Measurements from ENCODE around the gene GNB2.
A peak's percentile ranks its signal among the peaks of the same experiment; 100 is the strongest.

The GNB2 gene

DNA sequence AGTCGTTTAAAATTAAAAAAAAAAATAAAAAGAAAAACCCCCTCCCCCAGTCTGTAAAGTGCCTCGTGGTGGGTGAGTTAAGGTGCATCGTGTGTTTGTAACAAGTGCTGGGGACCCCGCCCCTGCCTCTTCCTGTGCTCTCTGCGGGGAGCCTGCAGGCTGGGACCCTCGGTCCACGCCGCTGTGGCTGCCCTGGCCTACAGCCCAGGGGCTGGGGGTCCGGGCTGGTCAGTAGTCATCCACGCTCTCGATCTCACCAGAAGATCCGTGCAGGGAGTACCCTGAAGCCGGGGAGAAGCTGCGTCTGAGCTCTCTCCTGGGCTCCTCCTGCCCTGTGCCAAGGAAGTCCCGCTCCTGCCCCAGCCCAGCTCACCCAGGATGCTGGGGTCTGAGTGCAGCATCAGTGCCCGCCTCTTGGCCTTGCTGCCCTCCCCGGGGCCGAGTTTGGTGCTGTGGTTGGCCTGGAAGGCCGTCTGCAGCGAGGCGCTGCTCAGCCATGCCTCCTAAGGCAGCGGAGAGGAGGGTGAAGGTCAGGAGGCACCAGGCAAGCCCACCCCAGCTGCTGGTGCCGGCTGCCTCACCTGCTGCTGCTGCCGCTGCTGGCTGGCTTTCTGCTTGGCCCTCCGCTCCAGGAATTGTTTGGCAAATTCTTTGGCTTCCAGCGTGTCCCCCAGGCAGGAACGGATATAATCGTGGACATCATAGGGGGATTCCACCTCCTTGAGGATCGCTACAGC, 8.1 kb downstream of the GNB2 start:
- no peak for DNase-seq (ENCODE audit: low read depth)

DNA sequence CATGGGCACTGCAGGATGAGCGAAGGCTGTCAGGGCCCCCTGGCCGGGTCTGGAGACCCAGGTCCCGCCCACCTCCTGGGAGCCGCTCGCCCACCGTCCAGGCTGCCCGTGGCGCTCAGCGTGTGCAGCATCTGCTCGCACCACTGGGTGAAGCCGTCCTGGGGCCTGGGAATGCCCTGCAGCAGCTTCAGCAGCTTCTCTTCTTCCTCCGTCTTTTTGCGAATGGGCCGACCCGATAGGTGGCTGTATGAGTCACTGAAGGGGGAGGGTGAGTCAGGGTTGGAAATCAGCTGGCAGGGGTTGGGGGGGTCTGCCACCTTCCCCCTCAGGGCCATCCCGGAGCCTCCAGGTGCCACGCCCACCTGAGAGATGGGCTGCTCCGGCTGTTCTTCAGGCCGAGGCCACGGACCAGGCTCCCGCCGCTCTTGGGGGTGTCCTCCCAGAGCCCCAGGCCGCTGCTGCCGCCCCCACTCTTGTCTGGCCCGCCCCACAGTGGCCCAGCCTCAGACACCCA, 8.7 kb downstream of the GNB2 start:
- DNase-seq (ENCODE audit: low read depth), result no peak

DNA sequence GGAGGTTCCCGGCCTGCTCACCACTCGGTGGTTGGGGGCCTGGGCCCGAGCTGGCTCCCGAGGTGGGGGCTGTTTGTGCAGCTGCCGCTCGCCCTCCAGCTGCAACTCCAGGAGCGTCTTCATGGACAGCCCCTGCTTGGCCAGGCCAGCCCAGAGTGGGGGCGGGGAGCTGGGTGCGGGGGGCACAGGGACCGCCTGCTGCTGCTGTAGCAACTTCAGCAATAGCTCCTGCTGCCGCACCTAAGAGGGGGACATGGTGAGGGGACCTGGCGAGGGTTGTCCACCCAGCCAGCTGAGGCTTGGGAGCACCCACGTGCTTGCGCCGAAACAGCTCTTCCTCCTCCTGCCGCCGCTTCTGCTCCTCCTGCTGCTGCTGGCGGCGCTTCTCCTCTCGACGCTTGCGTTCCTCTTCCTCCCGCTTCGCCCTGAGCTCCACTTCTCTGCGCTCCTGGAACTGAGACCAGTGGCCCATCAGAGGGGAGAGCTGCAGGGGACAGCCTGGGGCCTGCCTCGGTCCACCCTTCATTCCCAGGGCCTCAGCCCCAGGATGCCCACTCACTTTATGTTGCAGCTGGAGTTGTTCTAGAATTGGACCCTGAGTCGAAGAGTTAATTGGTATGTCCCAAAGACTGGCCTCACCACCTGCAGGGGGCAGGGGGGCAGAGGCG, 9.6 kb downstream of the GNB2 start:
- DNase-seq (ENCODE audit: low read depth), result no peak

DNA sequence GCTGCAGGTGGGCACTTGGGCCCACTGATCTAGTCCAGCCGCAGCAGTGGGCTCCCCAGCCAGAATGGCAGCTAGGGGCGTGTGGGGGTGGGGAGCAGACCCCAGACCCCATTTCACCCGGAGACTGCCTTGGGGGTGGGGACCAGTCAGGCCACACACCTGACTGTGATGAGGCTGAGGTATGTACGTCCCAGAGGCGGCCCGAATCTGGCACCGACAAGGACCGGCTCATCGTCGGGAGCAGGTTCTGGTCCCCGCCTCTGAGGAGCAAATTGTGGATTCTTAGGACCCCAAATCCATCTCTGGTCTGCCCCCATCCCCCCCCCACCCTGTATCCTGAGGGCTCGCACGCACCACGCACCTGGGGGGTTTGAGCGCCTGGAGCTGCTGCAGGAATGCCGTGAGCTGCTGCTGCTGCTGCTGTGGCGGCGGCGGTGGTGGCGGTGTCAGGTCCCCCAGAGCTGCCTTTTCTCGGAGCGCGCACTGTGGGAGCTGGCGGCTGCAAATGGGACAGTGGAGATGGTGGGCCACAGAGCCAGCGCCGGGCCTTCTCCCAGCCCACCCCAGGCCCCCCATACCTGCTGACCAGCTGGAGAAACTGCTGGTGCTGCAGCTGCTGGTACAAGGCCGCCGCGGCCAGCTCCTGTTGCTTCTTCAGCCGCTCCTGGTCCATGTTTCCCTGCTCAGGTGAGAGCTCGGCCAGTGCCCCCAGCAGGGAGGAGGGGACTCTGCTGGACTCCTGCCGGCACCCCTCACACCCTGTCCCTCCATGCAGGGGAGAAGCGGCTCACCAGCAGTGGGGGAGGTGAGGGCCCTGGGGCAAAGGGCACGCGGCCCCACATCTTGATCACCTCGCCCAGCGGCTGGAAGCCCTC, 10.4 kb downstream of the GNB2 start:
- DNase-seq (ENCODE audit: low read depth), result no peak

DNA sequence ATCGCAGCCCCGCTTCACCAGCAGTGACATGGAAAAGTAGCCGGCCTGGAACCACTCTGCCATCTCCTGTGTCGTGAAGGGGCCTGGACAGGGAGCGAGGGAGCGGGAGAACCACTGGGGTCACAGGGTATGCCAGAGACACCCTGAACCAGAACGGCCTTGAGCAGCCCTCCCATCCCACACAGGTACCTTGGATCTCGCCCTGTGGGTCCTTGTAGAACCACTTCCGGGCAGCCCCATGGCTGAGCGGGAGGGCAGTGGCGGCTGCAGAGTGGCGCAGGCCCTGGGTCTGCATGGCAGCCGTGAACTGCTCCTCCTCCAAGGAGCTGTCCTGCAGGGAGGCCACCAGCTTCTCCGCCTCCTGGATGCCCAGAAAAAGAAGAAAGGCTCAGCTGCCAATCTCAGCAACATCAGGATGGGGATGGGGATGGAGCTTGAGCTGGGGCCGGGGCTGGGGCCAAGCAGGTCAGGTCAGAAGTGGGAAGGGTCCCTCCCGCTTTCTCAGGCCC, 11.0 kb downstream of the GNB2 start:
- no peak for DNase-seq (ENCODE audit: low read depth)

DNA sequence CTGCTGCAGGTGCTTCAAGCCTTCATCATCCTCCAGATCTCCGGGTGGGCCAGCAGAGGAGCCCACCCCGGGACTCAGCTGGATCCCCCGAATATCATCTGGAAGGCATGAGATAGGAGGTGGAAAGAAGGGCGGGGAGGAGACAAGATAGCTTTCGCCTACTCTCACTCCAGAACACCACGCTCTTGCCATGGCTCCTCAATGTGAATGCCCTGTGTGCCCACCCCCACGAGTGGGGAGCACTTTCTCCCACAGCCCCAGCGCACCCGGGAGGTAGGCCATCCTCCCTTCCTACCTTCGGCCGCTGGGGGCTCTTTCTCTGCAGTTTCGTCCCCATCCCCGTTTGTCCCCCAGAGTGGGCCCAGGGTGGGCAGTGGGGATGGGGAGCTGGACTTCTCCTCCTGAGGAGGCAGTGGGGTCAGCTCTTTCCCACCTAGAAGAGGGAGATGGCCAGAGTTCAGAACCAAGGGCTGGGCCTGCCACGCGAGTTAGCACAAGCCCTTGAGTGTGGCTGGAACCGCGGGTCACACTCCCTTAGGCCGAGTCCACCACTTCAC, 11.6 kb downstream of the GNB2 start:
- DNase-seq (ENCODE audit: low read depth), result no peak

DNA sequence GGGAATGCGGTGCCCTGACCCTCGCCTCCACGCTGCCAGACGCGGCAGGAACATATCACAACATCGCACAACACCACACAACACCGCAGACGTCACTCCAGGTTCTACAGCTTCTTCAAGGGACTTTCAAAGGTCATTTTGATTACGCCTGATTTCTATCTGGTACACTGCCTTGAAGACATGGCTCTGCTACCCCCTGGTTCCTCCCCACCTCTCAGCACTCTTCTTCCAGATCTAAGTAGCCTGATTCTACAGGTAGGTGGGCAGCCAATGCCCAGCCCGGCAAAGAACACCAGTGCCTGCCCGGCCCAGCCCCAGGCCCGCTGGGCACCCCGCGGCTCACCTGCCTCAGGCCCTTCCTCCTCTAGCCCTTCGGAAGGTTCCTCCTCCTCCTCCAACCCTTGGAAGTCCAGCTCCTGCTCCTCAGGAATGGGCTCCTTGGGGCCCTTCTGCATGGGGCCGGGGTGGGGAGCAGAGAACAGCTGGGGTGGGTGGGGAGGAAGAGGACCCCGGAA, 12.1 kb downstream of the GNB2 start:
- DNase-seq (ENCODE audit: low read depth), result no peak

DNA sequence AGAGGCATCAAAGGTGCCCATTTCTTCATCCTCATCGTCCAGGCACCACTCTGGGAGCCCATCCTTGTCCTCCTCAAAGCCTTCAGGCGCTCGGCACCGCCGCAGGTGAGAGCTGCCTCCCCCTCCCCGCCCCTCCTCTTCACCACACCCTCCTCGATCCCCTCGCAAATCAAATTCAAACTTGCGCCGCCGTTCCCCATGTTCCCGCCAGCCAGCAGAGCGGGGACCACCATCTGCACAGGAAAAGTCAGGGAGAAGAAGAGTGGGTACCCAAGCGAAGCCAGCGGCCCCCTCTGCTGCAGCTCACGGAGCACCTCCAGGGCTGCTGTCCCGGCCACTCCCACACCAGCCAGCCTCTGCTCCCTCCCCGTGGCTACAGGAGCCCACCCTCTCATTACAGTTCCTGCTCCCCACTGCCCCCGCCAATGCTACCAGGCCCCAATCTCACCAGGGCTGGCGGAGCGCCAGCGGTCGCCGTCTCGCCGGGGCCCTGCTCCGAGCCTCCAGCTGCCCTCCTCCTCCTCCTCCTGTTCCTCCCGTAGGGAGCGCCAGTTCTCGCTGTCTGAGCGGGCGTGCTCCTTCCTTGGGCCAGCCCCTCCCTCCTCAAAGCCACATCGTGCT, 12.8 kb downstream of the GNB2 start:
- no peak for DNase-seq (ENCODE audit: low read depth)

DNA sequence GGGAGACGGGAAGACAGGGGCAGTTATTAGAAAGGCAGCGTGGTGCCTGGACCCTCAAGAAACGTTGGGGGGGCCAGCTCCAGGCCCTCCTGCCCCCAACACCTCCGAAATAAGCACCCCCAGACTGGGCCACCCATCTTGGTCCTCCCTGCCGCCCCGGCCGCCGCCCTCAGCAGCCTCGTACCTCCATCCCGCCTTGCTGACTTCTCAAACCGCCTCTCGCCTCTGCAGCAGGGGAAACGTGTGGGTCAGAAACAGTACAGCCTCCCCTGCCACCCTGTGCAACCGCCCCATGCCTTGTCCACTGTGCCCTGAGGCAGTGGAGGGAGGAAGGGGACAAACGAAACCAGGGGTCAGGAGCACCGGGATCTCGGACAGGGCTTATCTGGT, 13.3 kb downstream of the GNB2 start:
- DNase-seq (ENCODE audit: low read depth), result no peak

DNA sequence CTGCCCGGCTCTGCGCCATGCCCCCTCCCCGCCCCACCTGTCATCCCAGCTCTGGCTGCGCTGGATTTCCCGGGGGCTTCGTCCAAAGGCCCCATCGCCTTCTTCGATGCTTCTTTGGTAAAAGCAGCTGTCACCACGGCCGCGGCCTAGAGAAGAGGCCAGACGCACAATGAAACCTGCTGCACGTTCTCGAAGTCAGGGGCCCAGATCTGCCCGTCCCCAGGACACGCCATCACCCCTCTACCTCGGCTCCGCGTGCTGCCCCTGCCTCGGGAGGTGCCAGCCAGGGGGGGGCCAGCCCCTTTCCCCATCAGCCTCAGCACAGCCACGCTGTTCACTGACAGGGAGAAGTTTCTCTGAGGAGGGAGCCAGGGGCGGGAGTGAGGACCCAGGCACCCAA, 13.7 kb downstream of the GNB2 start:
- DNase-seq (ENCODE audit: low read depth), result no peak

DNA sequence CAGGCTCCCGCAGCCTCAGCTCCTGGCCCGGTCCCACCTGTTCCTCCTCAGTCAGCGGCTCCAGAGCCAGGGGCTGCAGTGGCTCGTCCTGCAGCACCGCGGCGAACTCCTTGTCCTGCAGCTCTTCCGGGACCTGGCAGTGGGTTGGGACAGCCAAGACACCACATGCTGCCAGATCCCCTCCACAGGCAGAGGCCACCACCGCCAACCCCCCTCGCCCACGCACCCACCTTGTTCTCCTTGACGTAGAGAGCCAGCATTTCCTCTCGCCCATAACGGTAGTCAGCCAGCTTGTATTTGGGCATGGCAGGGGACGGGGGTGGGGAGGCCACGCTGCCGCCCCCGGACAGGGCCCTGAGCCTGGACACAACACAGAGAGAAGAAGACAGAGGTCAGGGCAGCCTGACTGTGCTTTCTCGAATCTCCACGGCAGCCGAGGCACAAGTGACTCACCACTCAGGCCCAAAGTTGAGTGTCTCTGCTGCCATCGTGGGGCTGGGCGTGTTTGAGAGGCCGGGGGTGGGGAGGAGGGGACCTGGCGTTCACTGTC, 14.3 kb downstream of the GNB2 start:
- no peak for DNase-seq (ENCODE audit: low read depth)

DNA sequence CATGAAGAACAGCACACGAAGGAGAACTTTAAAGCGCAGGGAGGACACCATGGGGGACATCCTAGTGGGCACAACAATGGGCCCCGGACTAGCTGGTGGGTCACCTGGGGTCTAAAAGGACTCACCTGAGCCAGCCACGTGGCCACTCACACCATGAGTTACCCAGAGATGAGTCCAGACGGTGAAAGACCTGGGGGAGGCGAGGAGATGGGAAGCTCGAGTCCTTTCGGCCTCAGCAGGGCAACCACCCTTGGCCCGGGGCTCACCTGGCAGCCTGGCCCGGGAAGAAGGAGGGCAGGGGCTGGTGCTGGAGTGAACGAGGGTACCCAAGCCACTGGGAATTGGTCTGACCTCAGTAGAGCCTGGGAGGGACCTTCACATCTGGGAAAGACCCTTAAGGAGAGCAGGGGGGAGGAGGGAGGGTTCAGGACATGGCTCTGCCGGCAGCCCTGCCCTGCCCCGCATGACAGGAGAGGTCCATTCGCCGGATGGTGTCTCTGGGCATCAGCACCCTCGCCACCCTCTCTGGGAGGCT, 14.9 kb downstream of the GNB2 start:
- DNase-seq (ENCODE audit: low read depth), result no peak

DNA sequence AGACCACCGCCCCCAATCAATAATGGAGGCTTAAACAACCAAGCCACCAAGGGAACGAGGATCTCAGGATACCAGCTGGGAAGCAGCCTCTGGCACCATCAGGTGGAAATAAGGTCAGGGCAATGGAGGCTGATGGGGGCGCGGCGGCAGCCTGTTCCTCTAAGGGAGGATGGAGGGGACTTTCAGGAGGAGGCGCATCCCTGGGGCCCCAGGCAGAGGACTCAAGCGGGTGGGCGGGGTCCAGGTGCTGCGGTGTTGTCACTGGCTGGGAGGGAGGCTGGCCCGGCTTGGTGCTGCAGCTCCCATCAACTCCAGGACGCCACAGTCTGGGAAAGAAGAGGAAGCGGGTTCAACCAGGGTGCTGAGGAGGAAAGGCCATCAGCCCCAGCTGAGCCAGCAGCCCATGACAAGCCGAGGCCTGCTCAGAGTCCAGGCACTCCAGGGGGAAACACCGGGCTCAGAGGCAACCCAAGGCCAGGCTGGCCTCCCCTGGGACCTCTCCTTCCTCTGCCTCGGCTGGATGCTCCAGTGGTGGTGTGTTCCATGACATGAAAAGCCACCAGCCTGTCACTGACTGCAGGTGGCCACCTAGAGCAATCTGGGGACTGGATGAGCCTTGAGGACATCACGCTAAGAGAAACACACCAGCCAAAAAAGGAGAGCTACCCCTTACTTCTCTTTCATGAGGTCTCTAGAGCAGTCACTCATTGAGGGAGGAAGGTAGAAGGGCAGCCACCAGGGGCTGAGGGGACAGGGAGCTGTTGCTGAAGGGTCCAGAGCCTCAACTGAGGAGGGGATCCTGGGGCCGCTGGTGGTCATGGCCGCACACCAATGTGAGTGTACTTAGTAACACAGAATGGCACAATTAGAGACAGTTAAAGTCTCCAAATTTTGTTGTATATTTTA, 15.9 kb downstream of the GNB2 start:
- DNase-seq (ENCODE audit: low read depth), result no peak

DNA sequence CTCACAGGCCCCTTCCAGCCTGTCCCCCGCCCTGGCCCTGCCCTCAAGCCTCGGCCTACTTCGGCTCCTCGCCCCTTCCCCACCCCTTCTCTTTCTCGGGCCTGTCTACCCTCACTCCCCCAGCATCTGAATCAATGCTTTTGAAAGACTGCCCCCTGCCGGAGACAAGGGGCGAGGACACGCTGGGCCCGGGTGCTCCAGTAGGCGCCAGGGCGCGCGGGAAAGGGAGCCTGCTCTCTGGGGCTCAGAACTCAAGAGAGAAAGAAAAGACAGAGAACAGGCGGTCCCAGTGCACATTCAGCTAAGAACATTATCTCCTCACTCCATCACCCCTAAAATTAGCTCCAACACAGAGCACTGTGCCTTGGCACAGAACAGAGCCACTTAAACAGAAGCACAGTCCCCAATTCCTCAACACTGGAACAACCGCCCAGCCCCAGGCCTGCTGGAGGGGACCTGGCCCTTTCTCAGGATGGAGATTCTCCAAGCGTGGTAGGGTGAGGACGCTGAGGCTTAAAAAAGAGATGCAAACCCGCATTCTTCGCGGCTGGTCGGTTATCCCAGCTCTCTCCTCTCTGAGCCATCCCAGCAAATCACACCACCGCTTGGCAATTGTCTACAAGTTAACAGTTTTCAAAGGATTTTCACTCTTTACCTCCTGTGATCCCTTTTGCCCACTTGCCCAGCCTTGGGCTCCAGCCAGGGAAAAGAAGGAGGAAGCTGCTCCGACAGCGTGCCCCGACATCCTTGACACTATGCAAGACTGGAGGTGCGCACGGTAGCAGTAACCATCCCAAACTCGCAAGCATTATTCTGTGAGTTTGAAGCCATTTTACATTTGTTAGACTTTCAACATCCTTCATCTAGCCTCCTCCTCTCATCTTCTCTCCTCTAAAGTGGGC, 18.4 kb downstream of the GNB2 start:
- DNase-seq (ENCODE audit: low read depth), result peak; percentile 69

DNA sequence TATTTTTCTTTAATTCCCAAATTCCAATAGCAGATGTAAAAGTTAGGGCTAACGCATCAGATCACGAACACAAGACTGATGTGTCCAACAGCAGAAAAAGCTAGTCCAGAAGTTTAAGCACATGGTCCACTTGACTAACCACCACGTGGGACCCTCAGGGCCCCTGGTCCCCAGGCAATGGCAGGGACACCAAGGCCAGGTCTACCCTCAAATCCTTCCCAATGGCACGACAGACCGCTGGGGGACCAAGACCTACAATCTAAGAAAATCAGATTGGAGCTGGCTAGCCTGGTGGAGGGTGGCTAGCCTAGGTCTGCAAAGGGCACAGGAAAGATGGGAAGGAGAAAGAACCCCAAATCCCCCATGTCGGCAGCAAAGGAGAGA, 19.0 kb downstream of the GNB2 start:
- DNase-seq (ENCODE audit: low read depth), result no peak

DNA sequence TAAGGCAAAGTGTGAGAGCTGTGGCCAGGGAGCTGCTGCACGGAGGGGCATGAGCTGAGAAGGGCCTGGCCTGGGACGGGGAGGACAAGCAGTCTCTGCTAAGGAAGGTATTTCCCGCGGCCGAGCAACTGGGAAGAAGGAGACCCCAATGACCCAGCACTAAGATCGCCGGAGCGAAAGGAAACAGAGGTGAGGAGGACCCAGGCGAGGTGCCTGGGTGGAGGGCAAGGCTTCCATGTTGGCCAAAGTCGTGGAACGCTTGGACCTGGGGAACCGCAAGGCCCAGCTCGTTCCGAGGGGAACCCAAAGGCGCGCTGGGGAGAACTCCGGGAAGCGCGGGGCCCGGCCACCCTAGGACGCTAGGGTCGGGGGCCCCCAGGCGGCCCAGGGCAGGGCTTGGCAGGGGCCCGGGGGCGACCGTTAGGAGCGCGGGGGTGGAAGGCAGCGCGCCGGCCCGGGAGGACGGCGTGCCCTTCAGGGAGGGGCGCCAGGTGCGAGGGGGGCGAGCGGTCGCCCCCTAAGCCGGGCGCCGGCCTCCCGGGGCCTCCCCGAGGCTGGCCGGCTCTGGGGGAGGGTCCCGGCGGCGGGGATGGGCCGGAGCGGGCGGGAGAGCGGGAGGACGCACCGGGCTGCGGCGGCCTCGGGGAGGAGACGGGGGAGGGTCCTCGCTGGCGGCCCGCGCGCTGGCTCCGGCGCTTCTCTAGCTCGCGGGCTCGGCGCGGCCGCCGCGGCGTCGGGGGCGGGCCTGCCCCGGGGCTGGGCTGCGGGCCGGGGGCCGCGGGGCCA, 20.0 kb downstream of the GNB2 start:
- no peak for DNase-seq (ENCODE audit: low read depth)

DNA sequence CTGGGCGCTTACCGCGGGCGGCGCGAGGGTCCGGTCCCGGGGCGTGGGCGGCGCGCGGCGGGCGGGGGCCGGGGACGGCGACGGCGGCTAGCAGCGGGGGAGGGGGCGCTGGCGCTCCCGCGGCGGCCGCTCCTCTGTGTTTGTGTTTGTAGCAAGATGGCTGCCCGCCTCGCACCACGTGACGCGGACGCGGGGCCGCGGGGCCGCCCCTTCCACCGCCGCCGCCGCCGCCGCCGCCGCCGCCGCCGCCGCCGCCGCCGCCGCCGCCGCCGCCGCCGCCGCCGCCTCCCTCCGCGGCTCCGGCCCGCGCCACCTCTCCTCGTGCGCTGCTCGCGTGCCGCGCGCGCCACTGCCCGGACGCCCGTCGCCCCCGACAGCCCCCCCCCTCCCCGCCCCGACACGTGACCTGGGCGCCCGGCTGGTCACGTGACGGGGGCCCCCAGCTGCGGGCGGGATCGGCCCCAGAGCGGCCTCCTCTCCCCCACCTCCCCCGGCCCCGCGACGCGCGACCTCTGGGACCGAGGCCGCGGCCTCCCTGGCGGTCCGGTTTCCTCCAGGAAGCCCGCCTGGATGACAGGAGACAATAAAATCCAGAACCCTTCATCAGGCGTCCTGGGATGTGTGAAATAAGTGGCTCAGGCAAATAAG, 20.7 kb downstream of the GNB2 start, which contains the start of gene GIGYF1:
Gene GIGYF1 (minus strand): TSS at position 153 of the 648 bp plus-strand sequence. CDS start 6,012 bp downstream, outside the sequence.
- DNase-seq (ENCODE audit: low read depth), result peak; percentile 58
